PC-3 (cell line): ENCODE data around the gene C3orf33. TPM values are rescaled to one million over a fixed set of nuclear protein-coding genes. Genes with fewer than 3 reads are reported as not detected.

Experiments
- ATAC-seq: fragments of 200-7000 bp; cut with Tn5 transposase; 2 replicates; pipeline ENCODE4 v1.9.1; 2020; ENCODE audit warnings: mild to moderate bottlenecking, moderate library complexity
- BruUV-seq: library from RNA; stranded (reverse); fragments of 400-500 nt; replicated peaks from 2 replicates; lab custom pipeline; 2021; lab: Mats Ljungman, UMichigan
- CTCF ChIA-PET: fragments of 300-600 bp; sonication (Branson Sonifier 250); formaldehyde crosslinking; loops from one replicate; lab custom pipeline; 2022; ENCODE audit warnings: antibody characterized with exemption; lab: Charles Lee
- POLR2A ChIA-PET: fragments of 300-600 bp; sonication (Branson Sonifier 250); formaldehyde crosslinking; loops from one replicate; lab custom pipeline; 2022; ENCODE audit warnings: antibody characterized with exemption; ENCODE audit not compliant: unreplicated experiment; lab: Charles Lee
- DNase-seq: peaks from one replicate; pipeline ENCODE4 v3.0.0-alpha.2; 2015
- H2AFZ ChIP-seq: fragments of 300-600 bp; sonication (generic); 2 replicates; pipeline ENCODE4 v1.6.0; 2016; ENCODE audit warnings: antibody characterized with exemption, low read length
- H3F3A ChIP-seq: fragments of 300-600 bp; sonication (generic); one replicate; pipeline ENCODE4 v1.6.0; 2017; ENCODE audit warnings: antibody characterized with exemption, low read length, control low read depth, mild to moderate bottlenecking; ENCODE audit not compliant: unreplicated experiment
- H3K27ac ChIP-seq: fragments of 300-600 bp; sonication (generic); 2 replicates; pipeline ENCODE4 v1.5.1; 2016; ENCODE audit warnings: mild to moderate bottlenecking, low read length
- H3K27me3 ChIP-seq: fragments of 300-600 bp; sonication (generic); 2 replicates; pipeline ENCODE4 v1.6.1; 2016; ENCODE audit warnings: low read length, mixed read lengths
- H3K36me3 ChIP-seq: fragments of 300-600 bp; sonication (generic); 2 replicates; pipeline ENCODE4 v1.6.1; 2016; ENCODE audit warnings: low read depth, mixed run types, low read length, mixed read lengths
- H3K4me1 ChIP-seq: fragments of 300-600 bp; sonication (generic); 2 replicates; pipeline ENCODE4 v1.5.1; 2016; ENCODE audit warnings: low read length; ENCODE audit not compliant: insufficient read depth
- H3K4me2 ChIP-seq: fragments of 300-600 bp; sonication (generic); 2 replicates; pipeline ENCODE4 v1.6.0; 2016; ENCODE audit warnings: low read length
- H3K4me3 ChIP-seq: fragments of 300-600 bp; sonication (generic); 2 replicates; pipeline ENCODE4 v1.5.1; 2016; ENCODE audit warnings: mild to moderate bottlenecking, low read length, mixed read lengths
- H3K79me2 ChIP-seq: fragments of 300-600 bp; sonication (generic); 2 replicates; pipeline ENCODE4 v1.6.1; 2017; ENCODE audit warnings: low read length, mixed read lengths
- H3K9ac ChIP-seq: fragments of 300-600 bp; sonication (generic); 2 replicates; pipeline ENCODE4 v1.6.0; 2016; ENCODE audit warnings: mild to moderate bottlenecking, low read length
- H3K9me2 ChIP-seq: fragments of 300-600 bp; sonication (generic); replicated peaks from 2 replicates; pipeline ENCODE4 v1.6.1; 2016; ENCODE audit warnings: mixed run types, low read length, mixed read lengths
- H3K9me3 ChIP-seq: fragments of 300-600 bp; sonication (generic); 2 replicates; pipeline ENCODE4 v1.6.1; 2016; ENCODE audit warnings: low read length, mixed read lengths
- H4K20me1 ChIP-seq: fragments of 300-600 bp; sonication (generic); 2 replicates; pipeline ENCODE4 v1.6.1; 2016; ENCODE audit warnings: low read length, mixed read lengths
- CTCF ChIP-seq: fragments of 300-600 bp; sonication (generic); conservative IDR thresholded peaks from 2 replicates; pipeline ENCODE4 v1.5.1; 2017; ENCODE audit warnings: antibody characterized with exemption, low read depth, mild to moderate bottlenecking, low read length
- EZH2 ChIP-seq: fragments of 300-600 bp; sonication (generic); IDR thresholded peaks from one replicate; pipeline ENCODE4 v1.6.1; 2017; ENCODE audit warnings: antibody characterized with exemption, mild to moderate bottlenecking, low read length; ENCODE audit not compliant: unreplicated experiment
- EZH2phosphoT487 ChIP-seq: fragments of 300-600 bp; sonication (generic); IDR thresholded peaks from 2 replicates; pipeline ENCODE4 v1.6.1; 2018; ENCODE audit warnings: mild to moderate bottlenecking, antibody characterized with exemption, low read length, borderline replicate concordance
- intact Hi-C: fragments of 100-400 bp; cut with micrococcal nuclease; formaldehyde crosslinking; loops from 2 replicates; pipeline ENCODE4 v1.9.0; 2023
- total RNA-seq: library from RNA; depleted of rRNA; stranded (reverse); fragments of >200 nt; gene quantifications from 2 replicates; pipeline ENCODE4 v1.2.3, GENCODE V29; 2014

C3orf33 gene
- total RNA-seq, 1 experiment from 2014 or later = 3.5 TPM

DNA sequence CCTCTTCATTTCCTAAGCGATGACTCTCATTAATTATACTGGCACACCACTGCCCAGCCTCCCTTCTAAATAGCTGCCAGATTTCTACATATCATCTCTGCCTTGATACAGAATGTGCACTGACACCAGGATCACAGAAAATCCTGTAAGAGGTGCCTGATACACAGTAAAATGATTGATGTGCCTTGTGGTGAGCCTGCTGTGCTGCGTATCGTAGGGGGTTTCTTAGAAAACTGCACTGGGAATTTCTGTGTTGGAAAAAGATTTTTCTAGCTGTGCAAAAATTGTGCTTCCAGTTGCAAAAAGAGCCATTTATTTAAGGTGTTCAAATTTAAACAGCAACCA, 58.2 kb downstream of the C3orf33 start:
- H3K4me1 ChIP-seq = peaks cover 44% of the 10 kb centered on the region
- no peaks in the 10 kb centered on the region for H3K27me3 ChIP-seq
- no peaks in the 10 kb centered on the region for H3K36me3 ChIP-seq
- TF ChIP-seq EZH2 (no peak), CTCF (no peak), EZH2phosphoT487 (no peak)
- no TSS peak for BruUV-seq
- intact Hi-C loops = loop anchor here (5.0 kb wide), 2 partner anchors 124 to 366 kb away; partner anchors contain the start of gene GMPS
- H3K9ac ChIP-seq = no peak overlapping the region
- H3K27ac ChIP-seq = no peak overlapping the region
- H3F3A ChIP-seq = no peaks in the 10 kb centered on the region
- ChIA-PET POLR2A (no interaction called here), CTCF (interaction anchor here (1.0 kb wide), 2 partner anchors 58 kb away, joined by 3 to 6 read pairs; partner anchors contain the start of gene C3orf33)
- H3K4me3 ChIP-seq = no peak overlapping the region
- H3K79me2 ChIP-seq = 0 out of 2 replicates have a peak, but pooled peaks cover 7% of the 10 kb centered on the region
- DNase-seq = no peak
- no peaks in the 10 kb centered on the region for H3K9me2 ChIP-seq
- H4K20me1 ChIP-seq = no peaks in the 10 kb centered on the region
- H2AFZ ChIP-seq = no peak overlapping the region
- H3K4me2 ChIP-seq = 0 out of 2 replicates have a peak overlapping the region, but pooled peaks have one; percentile 72
- no peak for ATAC-seq
- no peaks in the 10 kb centered on the region for H3K9me3 ChIP-seq

GRCh38 chr3:155747286-155747945, 58.7 kb downstream of the C3orf33 start:
- Histone ChIP-seq H4K20me1 (no peaks in the 10 kb centered on the region), H3K79me2 (0 out of 2 replicates have a peak, but pooled peaks cover 7% of the 10 kb centered on the region), H3K27ac (no peak overlapping the region), H3F3A (no peaks in the 10 kb centered on the region), H3K36me3 (no peaks in the 10 kb centered on the region), H3K4me1 (peaks cover 44% of the 10 kb centered on the region), H2AFZ (no peak overlapping the region), H3K9me3 (no peaks in the 10 kb centered on the region), H3K4me3 (no peak overlapping the region), H3K4me2 (no peak overlapping the region), H3K27me3 (no peaks in the 10 kb centered on the region), H3K9me2 (no peaks in the 10 kb centered on the region), H3K9ac (no peak overlapping the region)
- BruUV-seq = no TSS peak
- intact Hi-C loops = loop anchor here (5.0 kb wide), 2 partner anchors 125 to 365 kb away; partner anchors contain the start of gene GMPS
- ChIA-PET POLR2A (no interaction called here), CTCF (interaction anchor here (0.7 to 1.0 kb wide), 2 partner anchors 18 to 59 kb away, joined by 3 to 4 read pairs; partner anchors contain the start of gene C3orf33)
- DNase-seq (no peak), ATAC-seq (no peak)
- no peak for TF ChIP-seq EZH2
- no peak for TF ChIP-seq EZH2phosphoT487
- TF ChIP-seq CTCF = no peak

DNA sequence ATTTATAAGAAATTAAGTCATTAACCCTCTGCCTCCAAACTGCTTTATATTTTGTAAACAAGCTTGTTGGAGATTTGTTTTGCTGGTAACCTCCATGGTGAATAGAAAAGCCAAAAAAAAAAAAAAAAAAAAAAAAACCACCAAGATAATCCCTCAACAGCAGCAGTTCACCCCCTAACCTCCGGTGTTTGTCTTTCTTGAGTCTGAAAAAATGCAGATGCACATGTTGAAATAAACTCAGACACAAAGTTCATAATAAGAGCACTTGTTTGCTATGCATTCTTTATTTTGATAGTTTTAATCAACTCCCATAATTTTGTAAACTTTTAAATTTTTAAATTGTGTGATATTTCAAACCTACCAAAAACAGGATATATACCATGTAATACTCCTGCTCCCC, 59.4 kb downstream of the C3orf33 start:
- Histone ChIP-seq H3K4me2 (peak overlapping the region; percentile 98; the same call in 1 of the 2 replicates), H3F3A (no peaks in the 10 kb centered on the region), H3K9me2 (no peaks in the 10 kb centered on the region), H3K27me3 (no peaks in the 10 kb centered on the region), H3K27ac (no peak overlapping the region), H3K4me3 (no peak overlapping the region), H3K79me2 (0 out of 2 replicates have a peak, but pooled peaks cover 7% of the 10 kb centered on the region), H2AFZ (no peak overlapping the region), H3K36me3 (no peaks in the 10 kb centered on the region), H3K9ac (no peak overlapping the region), H3K9me3 (no peaks in the 10 kb centered on the region), H3K4me1 (peaks cover 47% of the 10 kb centered on the region), H4K20me1 (no peaks in the 10 kb centered on the region)
- no peak for DNase-seq
- TF ChIP-seq EZH2phosphoT487 = no peak
- no peak for TF ChIP-seq CTCF
- no peak for TF ChIP-seq EZH2
- CTCF ChIA-PET = interaction anchor here (0.7 kb wide), 1 partner anchor 19 kb away, joined by 4 read pairs; no protein-coding TSS in a partner anchor
- no peak for ATAC-seq
- intact Hi-C loops = loop anchor here (5.0 kb wide), 2 partner anchors 126 to 364 kb away; partner anchors contain the start of gene GMPS
- POLR2A ChIA-PET = no interaction called here
- no TSS peak for BruUV-seq
